Activated T-helper 1 cell treated with anti-CD3 and anti-CD28 coated beads, Interleukin-12 subunit alpha, Interleukin-12 subunit beta, Interleukin-2, Interleukin-4 antibody, amounts not matched to agents 30 ng/mL and 10 ng/mL and 1 ng/mL, durations not matched to agents 14 hours and 24 hours and 36 hours (primary cell): ENCODE results near the gene CPNE4. TPM values are rescaled to one million over a fixed set of nuclear protein-coding genes. Genes with fewer than 3 reads are reported as not detected.
A peak's percentile ranks its signal among the peaks of the same experiment; 100 is the strongest.

Experiments
- DNase-seq: peaks from one replicate; pipeline ENCODE4 v3.0.0; 2021; ENCODE audit warnings: low spot score
- H3K27ac Mint-ChIP-seq: one replicate; pipeline ENCODE4 v1.8.0; 2021; ENCODE audit warnings: mild to moderate bottlenecking, mixed read lengths
- H3K27me3 Mint-ChIP-seq: one replicate; pipeline ENCODE4 v1.8.0; 2022; ENCODE audit warnings: mild to moderate bottlenecking, moderate library complexity, mixed read lengths; ENCODE audit not compliant: insufficient read depth
- H3K36me3 Mint-ChIP-seq: one replicate; pipeline ENCODE4 v1.8.0; 2021; ENCODE audit warnings: low read depth, mixed read lengths
- H3K4me1 Mint-ChIP-seq: one replicate; pipeline ENCODE4 v1.8.0; 2021; ENCODE audit warnings: low read depth, mixed read lengths
- H3K4me3 Mint-ChIP-seq: one replicate; pipeline ENCODE4 v1.8.0; 2021; ENCODE audit warnings: mild to moderate bottlenecking, moderate library complexity, mixed read lengths
- H3K9me3 Mint-ChIP-seq: one replicate; pipeline ENCODE4 v1.8.0; 2021; ENCODE audit warnings: mixed read lengths
- intact Hi-C: fragments of 100-400 bp; cut with micrococcal nuclease; formaldehyde crosslinking; loops from one replicate; pipeline ENCODE4 v1.15.1; 2024
- total RNA-seq: library from RNA; stranded (reverse); gene quantifications from 2 replicates; pipeline ENCODE4 v1.2.3, GENCODE V29; 2022

Gene CPNE4
- total RNA-seq, 1 donor from 2014 or later, result not detected

- H3K27ac Mint-ChIP-seq, result no peak overlapping the region
These were observed 285.0 kb downstream of the CPNE4 start for GRCh38 chr3:131749826-131750225.

GRCh38 chr3:131747466-131747865 lies 287.3 kb downstream of the CPNE4 start:
- peaks cover 5% of the 10 kb centered on the region for H3K27me3 Mint-ChIP-seq
- no peak overlapping the region for H3K4me3 Mint-ChIP-seq
- H3K36me3 Mint-ChIP-seq, result no peaks in the 10 kb centered on the region
- no peak overlapping the region for H3K27ac Mint-ChIP-seq
- intact Hi-C loops, result no loop called here
- no peak for DNase-seq
- no peaks in the 10 kb centered on the region for H3K4me1 Mint-ChIP-seq
- H3K9me3 Mint-ChIP-seq, result no peaks in the 10 kb centered on the region

More at GRCh38 chr3:131749826-131750225, 285.0 kb downstream of the CPNE4 start:
- Mint-ChIP-seq H3K27me3 (peaks cover 5% of the 10 kb centered on the region), H3K4me3 (no peak overlapping the region), H3K36me3 (no peaks in the 10 kb centered on the region), H3K9me3 (no peaks in the 10 kb centered on the region), H3K4me1 (no peaks in the 10 kb centered on the region)
- no peak for DNase-seq
- intact Hi-C loops, result no loop called here

- Mint-ChIP-seq H3K27me3 (peaks cover 6% of the 10 kb centered on the region), H3K4me3 (no peak overlapping the region), H3K9me3 (no peaks in the 10 kb centered on the region), H3K4me1 (no peaks in the 10 kb centered on the region), H3K27ac (no peak overlapping the region), H3K36me3 (no peaks in the 10 kb centered on the region)
- DNase-seq, result no peak
- intact Hi-C loops, result no loop called here
These were observed 290.0 kb downstream of the CPNE4 start for GRCh38 chr3:131744765-131745164.

- peaks cover 2% of the 10 kb centered on the region for H3K27me3 Mint-ChIP-seq
- no peaks in the 10 kb centered on the region for H3K4me1 Mint-ChIP-seq
- intact Hi-C loops, result no loop called here
- no peak overlapping the region for H3K4me3 Mint-ChIP-seq
- H3K36me3 Mint-ChIP-seq, result no peaks in the 10 kb centered on the region
- no peaks in the 10 kb centered on the region for H3K9me3 Mint-ChIP-seq
- H3K27ac Mint-ChIP-seq, result no peak overlapping the region
- no peak for DNase-seq
These were observed 291.7 kb downstream of the CPNE4 start for GRCh38 chr3:131743126-131743525.

- no peak for DNase-seq
- Mint-ChIP-seq H3K36me3 (no peaks in the 10 kb centered on the region), H3K27me3 (peaks cover 2% of the 10 kb centered on the region), H3K27ac (peak overlapping the region; percentile 13), H3K4me3 (no peak overlapping the region), H3K4me1 (no peaks in the 10 kb centered on the region), H3K9me3 (no peaks in the 10 kb centered on the region)
- intact Hi-C loops, result no loop called here
These were observed 295.6 kb downstream of the CPNE4 start for GRCh38 chr3:131739211-131739610.

GRCh38 chr3:131738095-131738494 lies 296.7 kb downstream of the CPNE4 start:
- no peak overlapping the region for H3K4me3 Mint-ChIP-seq
- no peak overlapping the region for H3K27ac Mint-ChIP-seq
- H3K9me3 Mint-ChIP-seq, result peaks cover 3% of the 10 kb centered on the region
- intact Hi-C loops, result no loop called here
- DNase-seq, result no peak
- peaks cover 3% of the 10 kb centered on the region for H3K4me1 Mint-ChIP-seq
- H3K27me3 Mint-ChIP-seq, result peaks cover 2% of the 10 kb centered on the region
- peaks cover 1% of the 10 kb centered on the region for H3K36me3 Mint-ChIP-seq

- Mint-ChIP-seq H3K4me1 (peaks cover 20% of the 10 kb centered on the region), H3K27me3 (peaks cover 2% of the 10 kb centered on the region), H3K9me3 (peaks cover 4% of the 10 kb centered on the region), H3K36me3 (peaks cover 1% of the 10 kb centered on the region), H3K4me3 (no peak overlapping the region), H3K27ac (no peak overlapping the region)
- no peak for DNase-seq
- intact Hi-C loops, result no loop called here
These were observed 299.3 kb downstream of the CPNE4 start for GRCh38 chr3:131735544-131735943.

GRCh38 chr3:131735116-131735515 lies 299.7 kb downstream of the CPNE4 start:
- no peak for DNase-seq
- H3K9me3 Mint-ChIP-seq, result peaks cover 4% of the 10 kb centered on the region
- H3K27me3 Mint-ChIP-seq, result peaks cover 2% of the 10 kb centered on the region
- H3K27ac Mint-ChIP-seq, result no peak overlapping the region
- peaks cover 23% of the 10 kb centered on the region for H3K4me1 Mint-ChIP-seq
- intact Hi-C loops, result no loop called here
- peaks cover 1% of the 10 kb centered on the region for H3K36me3 Mint-ChIP-seq
- no peak overlapping the region for H3K4me3 Mint-ChIP-seq

- peaks cover 4% of the 10 kb centered on the region for H3K9me3 Mint-ChIP-seq
- no peak for DNase-seq
- H3K27ac Mint-ChIP-seq, result no peak overlapping the region
- no peaks in the 10 kb centered on the region for H3K27me3 Mint-ChIP-seq
- peaks cover 1% of the 10 kb centered on the region for H3K36me3 Mint-ChIP-seq
- H3K4me1 Mint-ChIP-seq, result peaks cover 23% of the 10 kb centered on the region
- intact Hi-C loops, result no loop called here
- no peak overlapping the region for H3K4me3 Mint-ChIP-seq
These were observed 301.6 kb downstream of the CPNE4 start for GRCh38 chr3:131733086-131733841.

- DNase-seq, result peak; percentile 9
- Mint-ChIP-seq H3K9me3 (peaks cover 4% of the 10 kb centered on the region), H3K4me1 (peaks cover 23% of the 10 kb centered on the region), H3K4me3 (no peak overlapping the region), H3K27me3 (no peaks in the 10 kb centered on the region), H3K27ac (no peak overlapping the region), H3K36me3 (peaks cover 1% of the 10 kb centered on the region)
- intact Hi-C loops, result loop anchor here (2.0 kb wide), 1 partner anchor 17 kb away; no protein-coding TSS in a partner anchor
These were observed 303.1 kb downstream of the CPNE4 start for GRCh38 chr3:131731709-131732108.

- Mint-ChIP-seq H3K27me3 (no peaks in the 10 kb centered on the region), H3K4me3 (no peak overlapping the region), H3K4me1 (peaks cover 23% of the 10 kb centered on the region), H3K9me3 (peaks cover 4% of the 10 kb centered on the region), H3K27ac (no peak overlapping the region), H3K36me3 (peaks cover 1% of the 10 kb centered on the region)
- no peak for DNase-seq
- intact Hi-C loops, result loop anchor here (2.0 kb wide), 1 partner anchor 16 kb away; no protein-coding TSS in a partner anchor
These were observed 304.2 kb downstream of the CPNE4 start for GRCh38 chr3:131730581-131730980.

- no peak for DNase-seq
- Mint-ChIP-seq H3K4me3 (no peak overlapping the region), H3K27ac (no peak overlapping the region), H3K9me3 (peaks cover 4% of the 10 kb centered on the region), H3K36me3 (peaks cover 1% of the 10 kb centered on the region), H3K27me3 (no peaks in the 10 kb centered on the region), H3K4me1 (peaks cover 23% of the 10 kb centered on the region)
- intact Hi-C loops, result loop anchor here (2.0 kb wide), 1 partner anchor 15 kb away; no protein-coding TSS in a partner anchor
These were observed 305.2 kb downstream of the CPNE4 start for GRCh38 chr3:131729643-131730017.

GRCh38 chr3:131728898-131729642 lies 305.7 kb downstream of the CPNE4 start:
- no peak overlapping the region for H3K27ac Mint-ChIP-seq
- no peaks in the 10 kb centered on the region for H3K27me3 Mint-ChIP-seq
- intact Hi-C loops, result no loop called here
- peaks cover 4% of the 10 kb centered on the region for H3K9me3 Mint-ChIP-seq
- peaks cover 1% of the 10 kb centered on the region for H3K36me3 Mint-ChIP-seq
- DNase-seq, result no peak
- H3K4me1 Mint-ChIP-seq, result peaks cover 23% of the 10 kb centered on the region
- no peak overlapping the region for H3K4me3 Mint-ChIP-seq
